Spinal cord (tissue), 10 donors: ENCODE results near the gene TCIRG1. TPM values are rescaled to one million over a fixed set of nuclear protein-coding genes. Genes with fewer than 3 reads are reported as not detected.
A peak's percentile ranks its signal among the peaks of the same experiment; 100 is the strongest.
"Not testable (repeated sequence)": the region's sequence is repeated elsewhere in the genome, so short reads cannot be mapped to it uniquely, and the experiment has no call there.

ENCODE experiments used
- DNase-seq, 6 donors: peaks; one replicate each; pipeline versions ENCODE4 v3.0.0 to v3.0.0-alpha.2; 2013 to 2015; ENCODE audit warnings: low spot score in 6 of 6, low read depth in 4 of 6
- H3K27ac ChIP-seq: one replicate; pipeline ENCODE4 v1.5.1; 2013; ENCODE audit warnings: low read depth, low read length, control low read depth
- H3K27me3 ChIP-seq: one replicate; pipeline ENCODE4 v1.6.1; 2013; ENCODE audit warnings: low read length; ENCODE audit not compliant: control insufficient read depth, insufficient read depth
- H3K36me3 ChIP-seq: one replicate; pipeline ENCODE4 v1.6.1; 2013; ENCODE audit warnings: low read length; ENCODE audit not compliant: control insufficient read depth, insufficient read depth
- H3K4me1 ChIP-seq: one replicate; pipeline ENCODE4 v1.6.1; 2013; ENCODE audit warnings: low read length; ENCODE audit not compliant: control insufficient read depth, insufficient read depth
- H3K4me3 ChIP-seq: one replicate; pipeline ENCODE4 v1.5.1; 2013; ENCODE audit warnings: low read depth, low read length, control low read depth
- H3K9me3 ChIP-seq: one replicate; pipeline ENCODE4 v1.6.1; 2013; ENCODE audit warnings: low read length; ENCODE audit not compliant: control insufficient read depth, insufficient read depth
- WGBS: methylation state at CpG from one replicate; pipeline ENCODE4 v1.1.5; 2013; ENCODE audit warnings: missing lambda C conversion rate; ENCODE audit not compliant: insufficient coverage; 5-methylcytosine and 5-hydroxymethylcytosine counted together
- polyA plus RNA-seq, 2 donors: library from polyadenylated mRNA; unstranded; fragments of 120-200 nt; gene quantifications; one replicate each; pipeline ENCODE4 v1.2.1, GENCODE V29; 2013; ENCODE audit not compliant: insufficient read length in 2 of 2
- total RNA-seq, 2 donors: library from RNA; depleted of rRNA in 1 of 2; stranded (reverse); fragments of 120-200 nt in 1 of 2; fragments of >200 nt in 1 of 2; gene quantifications; one replicate each; pipeline versions ENCODE4 v1.2.3 to v1.2.4, GENCODE V29; 2013 to 2014
- donor health status: healthy.

TCIRG1 gene
- total and polyA plus RNA-seq, 4 donors, result 9.1 to 33.5 (median 17.6) TPM

- Histone ChIP-seq H3K9me3 (no peaks in the 10 kb centered on the region), H3K27me3 (no peaks in the 10 kb centered on the region), H3K27ac (no peak overlapping the region), H3K4me1 (no peaks in the 10 kb centered on the region), H3K36me3 (peaks cover 16% of the 10 kb centered on the region), H3K4me3 (no peak overlapping the region)
- WGBS, result 100% methylated on average over 1 of the region's 3 CpGs
- DNase-seq, result no peak
Measured at GRCh38 chr11:68082481-68082880, 43.7 kb downstream of the TCIRG1 start.

DNA sequence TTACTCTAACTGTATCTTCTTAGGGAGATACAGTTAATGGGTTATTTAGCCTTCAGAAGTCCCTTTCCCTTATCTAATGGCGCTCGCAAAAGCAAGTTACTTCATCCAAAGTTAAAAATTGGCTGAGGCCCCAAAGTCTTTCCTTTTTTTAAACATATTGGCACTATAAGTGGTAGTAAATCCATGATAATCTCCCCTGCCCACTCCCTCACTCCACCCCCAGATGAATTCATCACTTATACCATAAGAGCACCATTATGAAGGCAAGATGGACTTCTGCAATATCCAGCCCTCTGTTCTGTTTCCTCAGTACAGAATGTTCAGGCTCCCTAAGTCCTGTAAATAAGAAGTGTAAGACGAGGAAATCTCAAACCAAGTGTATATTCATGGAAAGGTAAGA, 44.7 kb downstream of the TCIRG1 start:
- no CpG with 5 or more reads among the region's 3 CpGs for WGBS
- H3K27ac ChIP-seq, result no peak overlapping the region
- H3K4me3 ChIP-seq, result no peak overlapping the region
- no peak for DNase-seq
- H3K36me3 ChIP-seq, result peaks cover 16% of the 10 kb centered on the region
- H3K9me3 ChIP-seq, result no peaks in the 10 kb centered on the region
- no peaks in the 10 kb centered on the region for H3K4me1 ChIP-seq
- no peaks in the 10 kb centered on the region for H3K27me3 ChIP-seq

DNA sequence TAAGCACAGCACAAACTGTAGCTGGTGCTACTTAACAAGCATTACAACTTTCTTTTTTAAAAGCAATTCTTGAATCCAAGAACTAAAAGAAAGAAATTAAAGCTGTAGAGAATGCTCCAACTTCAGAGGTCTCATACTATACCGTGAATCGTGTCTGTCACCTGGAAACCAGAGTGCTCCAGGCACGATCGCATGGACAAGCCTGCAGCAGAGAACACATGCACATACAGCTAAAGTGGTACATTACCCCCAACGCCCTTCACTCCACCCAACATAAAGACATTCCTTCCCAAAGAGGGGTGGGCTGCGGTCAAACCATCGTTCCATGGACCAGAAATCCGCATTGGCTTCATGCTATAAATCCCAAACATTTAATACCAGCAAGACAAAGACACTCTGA, 50.9 kb downstream of the TCIRG1 start:
- 64% methylated on average over 5 of the region's 8 CpGs for WGBS
- no peak overlapping the region for H3K27ac ChIP-seq

GRCh38 chr11:68090287-68090686, 51.5 kb downstream of the TCIRG1 start:
- Histone ChIP-seq H3K4me1 (peaks cover 9% of the 10 kb centered on the region), H3K4me3 (no peak overlapping the region), H3K27me3 (no peaks in the 10 kb centered on the region), H3K36me3 (peaks cover 3% of the 10 kb centered on the region), H3K27ac (peak overlapping the region; percentile 35), H3K9me3 (no peaks in the 10 kb centered on the region)
- no CpG with 5 or more reads among the region's 1 CpG for WGBS
- DNase-seq, result no peak

More for the DNA sequence above, 50.9 kb downstream of the TCIRG1 start:
- no peak overlapping the region for H3K4me3 ChIP-seq
- no peaks in the 10 kb centered on the region for H3K27me3 ChIP-seq
- no peaks in the 10 kb centered on the region for H3K9me3 ChIP-seq
- DNase-seq, result no peak
- peaks cover 9% of the 10 kb centered on the region for H3K4me1 ChIP-seq
- peaks cover 3% of the 10 kb centered on the region for H3K36me3 ChIP-seq

DNA sequence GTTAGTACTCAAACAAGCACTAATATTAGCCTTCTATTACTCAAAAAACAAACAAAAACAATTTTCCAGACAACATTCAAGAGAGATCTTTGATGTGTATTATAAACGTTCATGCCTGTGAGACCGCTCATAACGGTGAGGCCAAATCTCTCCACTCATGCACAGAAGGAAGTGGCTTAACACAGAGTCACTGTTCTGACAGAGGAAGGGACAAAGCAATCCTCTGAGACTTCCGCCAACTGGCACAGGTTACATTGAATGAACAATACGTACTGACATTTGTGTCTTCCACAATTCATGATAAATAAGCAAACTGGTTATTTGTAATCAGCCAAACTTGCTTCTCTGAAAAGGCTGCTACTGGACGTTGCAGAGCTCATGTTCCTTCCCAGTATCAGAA, 51.9 kb downstream of the TCIRG1 start:
- peaks cover 3% of the 10 kb centered on the region for H3K36me3 ChIP-seq
- no peaks in the 10 kb centered on the region for H3K27me3 ChIP-seq
- no peaks in the 10 kb centered on the region for H3K9me3 ChIP-seq
- DNase-seq, result peak; percentile 24 to 70 (median 40)
- peaks cover 9% of the 10 kb centered on the region for H3K4me1 ChIP-seq
- WGBS, result 0% methylated on average over 1 of the region's 6 CpGs
- peak overlapping the region; percentile 35 for H3K27ac ChIP-seq
- H3K4me3 ChIP-seq, result no peak overlapping the region

DNA sequence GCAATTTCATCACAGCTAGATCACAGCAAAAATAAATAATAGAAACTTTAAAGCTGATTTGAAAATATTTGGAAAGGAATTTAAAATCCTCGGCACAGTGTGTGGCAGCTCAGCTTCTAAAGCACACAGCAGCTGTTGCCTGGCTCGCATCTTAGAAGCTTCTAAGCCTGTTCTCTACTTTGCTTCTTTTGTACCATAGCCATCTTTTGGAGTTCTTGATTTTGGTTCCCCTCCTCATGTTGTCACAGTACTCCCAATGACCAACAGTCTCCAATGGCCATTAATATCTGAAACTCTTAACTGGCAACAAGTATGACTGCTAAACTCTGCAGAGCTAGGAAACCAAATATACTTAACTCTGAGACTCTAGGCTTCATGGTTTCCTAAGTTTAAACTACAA, 53.6 kb downstream of the TCIRG1 start:
- WGBS, result 23% methylated on average over 2 of the region's 2 CpGs
- peak in 1 of 6 donors; percentile 55 for DNase-seq
- Histone ChIP-seq H3K36me3 (no peaks in the 10 kb centered on the region), H3K27me3 (no peaks in the 10 kb centered on the region), H3K27ac (no peak overlapping the region), H3K4me3 (no peak overlapping the region), H3K4me1 (peaks cover 9% of the 10 kb centered on the region), H3K9me3 (no peaks in the 10 kb centered on the region)

DNA sequence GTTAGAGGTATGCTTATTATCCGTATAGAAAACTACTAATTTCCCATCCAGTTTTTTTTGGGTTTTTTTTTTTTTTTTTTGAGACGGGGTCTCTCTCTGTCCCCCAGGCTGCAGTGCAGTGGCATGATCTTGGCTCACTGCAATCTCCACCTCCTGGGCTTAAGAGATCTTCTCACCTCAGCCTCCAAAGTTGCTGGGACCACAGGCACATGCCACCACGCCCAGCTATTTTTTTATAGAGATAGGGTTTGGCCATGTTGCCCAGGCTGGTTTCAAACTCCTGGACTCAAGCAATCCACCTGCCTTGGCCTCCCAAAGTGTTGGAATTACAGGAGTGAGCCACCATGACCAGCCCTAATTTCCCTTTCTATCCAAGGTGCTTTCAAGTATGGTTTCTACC, 54.1 kb downstream of the TCIRG1 start:
- not testable (repeated sequence) for H3K4me3 ChIP-seq, H3K36me3 ChIP-seq, H3K27ac ChIP-seq, H3K4me1 ChIP-seq, DNase-seq, H3K9me3 ChIP-seq, H3K27me3 ChIP-seq
- whole genome bisulfite sequencing, result no CpG with 5 or more reads among the region's 3 CpGs

DNA sequence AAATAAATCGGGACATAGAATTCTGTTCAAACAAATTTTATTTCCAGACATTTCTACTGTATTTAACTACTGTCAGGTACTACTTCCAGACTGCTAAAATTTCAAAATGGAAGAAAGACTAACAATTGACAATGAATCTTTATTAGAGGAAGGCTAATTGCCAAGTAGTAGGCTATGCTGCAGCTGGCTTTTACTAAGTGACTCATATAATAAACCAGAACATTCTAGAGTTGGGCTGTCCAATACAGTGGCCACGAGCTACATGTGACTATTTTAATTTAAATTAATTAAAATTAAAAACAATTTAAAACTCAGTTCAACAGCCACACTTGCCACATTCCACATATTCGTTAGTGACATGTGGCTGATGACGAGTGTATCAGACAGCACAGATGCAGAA, 54.7 kb downstream of the TCIRG1 start:
- H3K4me3 ChIP-seq, result no peak overlapping the region
- H3K36me3 ChIP-seq, result no peaks in the 10 kb centered on the region
- H3K27me3 ChIP-seq, result no peaks in the 10 kb centered on the region
- WGBS, result no CpG with 5 or more reads among the region's 4 CpGs
- H3K9me3 ChIP-seq, result no peaks in the 10 kb centered on the region
- DNase-seq, result no peak
- H3K4me1 ChIP-seq, result peaks cover 10% of the 10 kb centered on the region
- no peak overlapping the region for H3K27ac ChIP-seq

- Histone ChIP-seq H3K4me3 (no peak overlapping the region), H3K9me3 (no peaks in the 10 kb centered on the region), H3K27me3 (no peaks in the 10 kb centered on the region), H3K4me1 (peaks cover 14% of the 10 kb centered on the region), H3K27ac (no peak overlapping the region), H3K36me3 (no peaks in the 10 kb centered on the region)
- no CpG with 5 or more reads among the region's 8 CpGs for WGBS
- no peak for DNase-seq
Measured at GRCh38 chr11:68096962-68097361, 58.1 kb downstream of the TCIRG1 start.

GRCh38 chr11:68099057-68099456, 60.2 kb downstream of the TCIRG1 start:
- H3K4me3 ChIP-seq, result no peak overlapping the region
- peak overlapping the region; percentile 70 for H3K27ac ChIP-seq
- H3K4me1 ChIP-seq, result peaks cover 9% of the 10 kb centered on the region

More at GRCh38 chr11:68099057-68099456, 60.2 kb downstream of the TCIRG1 start:
- no peak for DNase-seq
- Histone ChIP-seq H3K9me3 (no peaks in the 10 kb centered on the region), H3K36me3 (no peaks in the 10 kb centered on the region), H3K27me3 (no peaks in the 10 kb centered on the region)
